MM.1S (cell line): ENCODE results near the gene MORN4.

Experiments
- CTCF ChIP-seq: fragments of 300-600 bp; sonication (generic); IDR thresholded peaks from 2 replicates; pipeline ENCODE4 v1.5.1; 2016; ENCODE audit warnings: antibody characterized with exemption, low read length, mixed read lengths
- EZH2 ChIP-seq: fragments of 300-600 bp; sonication (generic); optimal IDR thresholded peaks from 2 replicates; pipeline ENCODE3; 2017; ENCODE audit warnings: low read depth, mild to moderate bottlenecking, antibody characterized with exemption, low read length, mixed read lengths
- EZH2phosphoT487 ChIP-seq: fragments of 300-600 bp; sonication (generic); IDR thresholded peaks from 2 replicates; pipeline ENCODE4 v1.6.1; 2018; ENCODE audit warnings: antibody characterized with exemption, low read length

- TF ChIP-seq CTCF (no peak), EZH2phosphoT487 (no peak), EZH2 (no peak)
Observed at GRCh38 chr10:97608991-97609561, 24.2 kb downstream of the MORN4 start.
